Mesenteric fat pad (tissue), 1 donor: ENCODE data around the gene NBL1. TPM values are rescaled to one million over a fixed set of nuclear protein-coding genes. Genes with fewer than 3 reads are reported as not detected.

Experiments used
- DNase-seq: peaks from one replicate; pipeline ENCODE4 v3.0.0-alpha.2; 2020; ENCODE audit warnings: low spot score
- long read RNA-seq: library from polyadenylated mRNA; unstranded; transcript quantifications from one replicate; pipeline ENCODE4 v2.0.0, GENCODE V29; 2020
- total RNA-seq: library from RNA; stranded (reverse); fragmentation: NEBNext Ultra II Directional; extraction: Animal tissue kit (Norgen Biotek cat#: 25700); gene quantifications from one replicate; pipeline ENCODE4 v1.2.1, GENCODE V29; 2021
- donor health status: DM: yes; HTN: yes; CAD: no.

The NBL1 gene, protein sequence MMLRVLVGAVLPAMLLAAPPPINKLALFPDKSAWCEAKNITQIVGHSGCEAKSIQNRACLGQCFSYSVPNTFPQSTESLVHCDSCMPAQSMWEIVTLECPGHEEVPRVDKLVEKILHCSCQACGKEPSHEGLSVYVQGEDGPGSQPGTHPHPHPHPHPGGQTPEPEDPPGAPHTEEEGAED
- 126 TPM for total RNA-seq
- long read RNA-seq, partial matches to known transcripts, result 0 of 35 reads
- long read RNA-seq, other reads (novel, unspliced or antisense), result 33 of 35 reads

DNA sequence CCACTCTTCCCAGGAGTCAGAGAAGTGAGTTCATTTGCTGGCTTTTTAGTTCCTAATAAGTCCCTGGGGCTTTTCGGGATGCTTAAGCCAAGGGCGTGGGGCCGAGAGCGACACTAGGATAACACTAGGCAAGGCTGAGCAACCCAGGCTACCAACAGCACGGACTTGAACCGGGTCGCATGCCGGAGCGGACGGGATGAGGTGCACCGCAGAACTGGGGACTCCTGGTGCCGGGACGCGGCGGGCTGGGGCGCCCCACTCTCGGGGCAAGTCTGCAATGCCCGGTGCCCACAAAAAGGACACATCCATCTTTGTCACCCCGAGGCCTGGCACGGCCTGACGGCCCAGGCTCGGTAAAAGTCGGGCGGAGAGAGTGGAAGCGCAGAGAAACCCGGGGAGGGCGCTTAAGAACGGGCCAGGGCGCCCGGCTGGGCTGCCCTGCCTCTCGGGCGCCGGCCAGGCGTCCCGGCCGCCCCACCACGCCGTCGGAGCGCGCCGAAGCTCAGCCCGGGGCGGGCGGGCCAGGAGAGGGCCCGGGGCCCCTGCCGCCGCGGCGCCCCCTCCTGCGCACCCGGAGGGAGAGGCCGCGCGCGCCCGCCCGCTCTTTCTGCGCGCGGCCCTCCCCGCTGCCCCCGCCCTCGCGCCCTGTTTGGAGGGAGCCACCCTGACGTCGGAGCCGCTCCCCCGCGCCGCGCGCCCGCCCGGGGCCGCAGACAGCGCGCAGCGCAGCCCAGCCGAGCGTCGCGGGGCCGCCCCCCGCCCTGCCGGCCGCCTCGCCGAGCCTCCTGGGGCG lies at the start of gene NBL1:
NBL1 (plus strand) TSS at position 710 of the 793 bp plus-strand sequence. CDS start 10,720 bp downstream, outside the sequence.
- DNase-seq, result peak; percentile 90

DNA sequence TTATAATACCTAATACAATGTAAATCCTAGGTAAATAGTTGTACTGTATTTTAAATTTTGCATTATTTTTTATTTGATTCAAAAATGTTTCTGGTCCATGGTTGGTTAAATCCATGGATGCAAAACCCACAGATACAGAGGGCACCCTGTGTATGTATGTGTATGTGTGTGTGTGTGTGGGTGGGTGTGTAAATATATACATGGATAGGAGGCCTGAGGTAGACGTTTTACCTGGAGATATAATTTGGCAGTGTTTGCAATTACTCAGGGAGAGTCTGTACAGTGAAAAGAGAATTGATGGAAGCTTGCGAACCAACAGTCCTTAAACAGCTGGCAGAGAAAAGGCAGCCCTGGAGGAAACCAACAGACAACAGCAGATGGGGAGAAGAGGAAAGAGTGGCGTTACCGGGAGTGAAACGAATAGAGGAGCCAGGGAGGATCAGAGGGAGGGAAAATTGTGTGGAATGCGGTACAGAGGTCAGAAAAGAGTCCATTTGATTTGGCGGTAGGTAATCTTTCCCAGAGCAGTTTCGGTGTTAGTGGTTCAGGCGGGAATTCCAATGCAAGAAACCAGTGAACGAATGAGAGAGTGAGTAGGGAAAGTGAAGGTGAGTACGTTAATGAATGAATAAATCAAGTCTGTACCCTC lies 47.9 kb upstream of the NBL1 start:
- no peak for DNase-seq

DNA sequence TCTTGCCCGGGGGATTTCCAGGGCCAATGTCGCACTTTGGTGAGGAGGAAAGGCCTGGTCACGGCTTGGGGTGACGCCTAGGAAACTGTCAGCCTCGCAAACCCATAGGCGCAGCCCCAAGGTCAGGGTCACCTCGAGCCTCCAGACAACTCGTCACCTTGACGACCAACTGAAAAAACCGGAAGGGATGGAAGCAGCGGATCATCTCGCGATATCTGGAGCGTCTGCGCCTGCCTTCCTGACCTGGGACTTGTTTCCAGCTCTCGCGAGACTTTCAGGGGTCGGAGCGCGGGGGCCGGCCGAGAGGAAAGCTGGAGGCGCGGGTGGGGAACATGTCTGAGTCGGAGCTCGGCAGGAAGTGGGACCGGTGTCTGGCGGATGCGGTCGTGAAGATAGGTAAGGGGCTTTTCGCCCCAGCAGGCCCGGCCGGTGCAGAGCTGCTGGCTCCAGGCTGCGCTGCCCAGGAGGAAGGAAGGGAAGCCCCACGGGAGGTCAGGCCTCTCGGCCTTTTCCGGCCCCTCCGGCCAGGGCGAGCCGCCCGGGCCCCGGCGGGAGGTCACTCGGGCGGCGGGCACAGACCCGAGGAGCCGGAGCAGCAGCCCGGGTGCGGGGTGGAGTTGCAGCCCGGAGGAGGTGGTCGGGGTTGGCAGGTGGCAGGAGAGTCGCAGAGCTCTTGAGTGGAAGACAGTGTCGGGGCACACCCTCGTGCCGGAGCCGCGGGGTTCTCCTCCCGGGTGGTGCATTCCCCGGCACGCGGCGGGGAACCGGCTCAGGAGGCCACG lies 47.2 kb upstream of the NBL1 start:
- peak; percentile 98 for DNase-seq

DNA sequence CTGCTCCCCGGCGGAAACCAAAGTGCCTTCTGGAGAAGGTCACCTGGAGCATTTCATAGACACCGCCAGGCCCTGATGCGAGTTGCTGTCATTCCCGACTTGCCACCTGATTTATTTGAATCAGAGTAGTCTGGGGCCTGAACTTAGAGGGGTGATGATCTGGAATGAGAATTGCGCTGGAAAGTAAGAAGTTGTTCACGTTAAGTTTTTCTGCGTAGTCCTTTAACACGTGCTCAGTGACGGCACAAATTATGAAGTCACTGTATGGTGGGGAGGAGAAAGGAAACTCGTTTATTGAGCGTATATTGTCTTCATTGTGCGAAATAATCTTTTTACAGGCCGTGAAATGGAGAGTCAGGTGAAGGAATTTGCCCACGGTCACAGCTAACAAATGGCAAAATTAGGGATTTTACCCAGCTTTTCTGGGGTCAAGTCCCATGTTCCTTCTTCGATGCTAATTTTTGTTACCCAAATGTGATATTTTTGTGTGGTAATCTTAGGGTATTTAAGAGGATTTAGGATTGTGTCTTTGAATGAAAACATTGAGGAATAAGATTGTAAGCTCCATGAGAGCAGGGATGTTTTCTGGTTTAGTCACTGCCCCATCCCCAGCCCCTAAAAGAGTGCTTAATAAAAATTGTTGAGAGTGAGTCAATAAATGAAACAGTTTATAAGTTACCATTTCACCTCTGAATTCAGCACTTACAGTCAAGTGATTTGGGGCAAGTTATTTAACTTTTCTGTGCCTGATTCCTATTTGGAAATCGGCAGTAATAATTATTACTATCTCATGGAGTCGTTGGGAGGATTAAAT lies 46.4 kb upstream of the NBL1 start:
- no peak for DNase-seq

DNA sequence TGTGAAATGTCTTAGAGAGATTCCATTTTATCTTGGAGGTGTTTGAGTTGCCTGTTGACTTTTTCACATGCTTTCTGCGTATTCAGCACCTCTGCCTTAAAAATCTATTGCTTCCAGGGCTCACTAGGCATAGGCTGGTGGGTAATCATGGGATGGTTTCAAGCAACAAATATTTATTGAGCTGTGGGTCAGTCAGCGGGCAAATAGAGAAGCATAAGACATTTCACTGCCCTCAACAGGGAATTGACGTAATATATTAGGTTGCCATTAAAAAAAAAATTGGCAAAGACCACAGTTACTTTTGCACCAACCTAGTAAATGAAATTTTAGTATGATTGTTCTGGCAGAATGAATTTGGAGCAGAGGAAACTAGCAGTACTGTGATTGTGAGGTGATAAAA lies 44.3 kb upstream of the NBL1 start:
- DNase-seq, result no peak

DNA sequence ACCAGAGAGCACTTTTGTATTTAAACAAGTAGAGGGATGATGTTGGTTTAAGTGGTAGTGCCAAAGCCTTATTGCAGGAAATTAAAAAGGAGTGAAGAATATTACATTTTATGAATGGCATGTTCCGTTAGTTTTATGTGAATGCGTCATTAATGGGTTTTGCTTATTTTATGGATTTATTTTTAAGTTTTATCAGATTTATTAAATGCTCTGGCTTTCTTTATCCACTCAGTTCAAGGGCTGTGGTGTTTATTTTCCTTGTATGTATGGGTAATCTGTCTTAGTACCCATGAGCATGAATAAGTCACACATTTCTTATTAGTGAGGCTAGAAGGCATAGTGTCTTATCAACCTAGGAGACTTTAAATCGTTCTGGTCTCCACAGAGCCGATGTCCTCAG lies 41.6 kb upstream of the NBL1 start:
- no peak for DNase-seq

DNA sequence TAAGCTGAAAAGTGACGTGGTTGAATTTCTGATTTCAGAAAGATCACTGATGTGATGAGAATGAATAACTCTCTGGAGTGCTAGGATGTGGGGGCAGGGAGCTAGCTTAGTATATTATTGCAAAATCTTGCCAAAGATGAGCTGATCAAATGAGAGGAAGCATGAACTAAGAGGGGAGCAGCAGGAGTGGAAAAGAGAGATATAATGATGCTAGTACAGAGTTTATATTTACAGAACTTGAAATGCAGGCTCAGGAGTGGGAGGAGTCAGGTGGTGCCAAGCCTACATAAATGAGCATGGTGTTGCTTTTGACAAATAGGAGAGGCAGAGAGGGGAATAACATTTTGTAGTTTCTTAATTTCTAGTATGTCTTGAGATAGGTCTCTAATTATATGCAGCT lies 38.1 kb upstream of the NBL1 start:
- no peak for DNase-seq

DNA sequence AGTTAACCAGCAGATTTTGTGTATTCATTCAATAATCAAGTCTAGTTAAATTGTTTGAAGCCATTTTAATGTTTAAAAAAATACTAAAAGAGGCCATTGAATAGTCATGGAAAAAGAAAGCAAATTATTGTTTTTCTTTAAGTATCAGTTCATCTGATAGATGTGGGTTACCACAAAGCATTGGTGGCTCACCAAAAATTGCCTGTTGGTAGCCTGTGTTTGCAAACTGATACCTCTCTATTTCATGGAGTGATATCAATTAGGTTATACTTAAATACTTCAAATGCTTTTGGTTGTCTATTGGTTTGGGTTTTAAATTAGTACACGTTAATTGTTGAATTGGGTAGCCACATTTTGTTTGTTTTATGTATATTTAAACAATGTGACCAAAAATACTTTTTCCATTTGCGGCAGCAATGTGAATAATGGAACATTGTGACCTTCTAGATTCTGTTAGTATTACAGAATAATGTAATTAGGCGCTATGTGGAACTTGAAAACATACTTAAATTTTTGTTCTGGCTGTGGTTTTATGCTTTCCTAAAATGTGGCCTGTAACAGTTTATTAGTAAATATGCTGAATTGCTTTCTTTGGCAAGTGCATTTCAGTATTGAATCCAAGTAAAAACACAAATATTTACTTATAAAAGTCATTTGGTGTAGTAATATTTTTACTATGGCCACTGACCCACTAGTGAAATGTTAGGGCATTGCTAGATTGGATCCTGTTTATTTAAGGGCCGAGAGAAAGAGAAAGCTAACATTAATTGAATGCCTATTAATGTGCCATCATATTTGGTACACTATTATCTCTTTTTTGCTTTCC lies 37.1 kb upstream of the NBL1 start:
- DNase-seq, result no peak

DNA sequence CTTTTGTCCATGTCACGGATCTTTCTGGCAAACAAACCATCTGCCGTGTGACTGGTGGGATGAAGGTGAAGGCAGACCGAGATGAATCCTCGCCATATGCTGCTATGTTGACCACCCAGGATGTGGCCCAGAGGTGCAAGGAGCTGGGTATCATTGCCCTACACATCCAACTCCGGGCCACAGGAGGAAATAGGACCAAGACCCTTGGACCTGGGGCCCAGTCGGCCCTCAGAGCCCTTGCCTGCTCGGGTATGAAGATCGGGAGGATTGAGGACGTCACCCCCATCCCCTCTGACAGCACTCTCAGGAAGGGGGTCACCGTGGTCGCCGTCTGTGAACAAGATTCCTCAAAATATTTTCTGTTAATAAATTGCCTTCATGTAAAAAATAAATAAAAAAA lies 35.9 kb upstream of the NBL1 start:
- no peak for DNase-seq

DNA sequence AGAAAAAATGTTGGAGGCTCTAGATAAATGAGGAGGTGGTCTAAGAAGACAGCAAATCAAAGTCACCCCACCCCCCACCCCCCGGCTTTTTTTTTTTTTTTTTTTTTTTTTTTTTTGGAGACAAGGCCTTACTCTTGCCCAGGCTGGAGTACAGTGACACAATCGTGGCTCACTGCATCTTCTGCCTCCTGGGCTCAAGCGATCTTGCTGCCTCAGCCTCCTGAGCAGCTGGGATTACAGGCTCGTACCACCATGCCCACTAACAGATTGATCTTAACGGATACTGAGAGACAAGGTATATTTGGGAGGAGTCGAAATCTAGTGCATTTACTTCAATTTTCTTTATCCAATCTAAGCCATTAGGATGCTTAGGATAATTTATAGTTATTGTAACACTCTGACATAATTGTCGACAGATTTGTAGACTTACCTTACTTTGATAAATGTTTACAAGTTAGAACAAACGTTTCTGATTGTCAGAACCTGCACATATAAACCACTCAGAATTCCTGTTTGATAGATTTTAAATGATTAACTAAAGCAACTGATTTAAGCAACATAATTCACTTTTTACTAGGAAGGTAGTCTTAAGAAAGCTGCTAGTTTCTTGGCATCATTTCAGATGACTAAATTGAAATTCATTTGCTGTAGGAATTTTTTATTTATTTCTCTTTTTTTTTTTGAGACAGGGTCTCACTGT lies 33.7 kb upstream of the NBL1 start:
- DNase-seq, result no peak

DNA sequence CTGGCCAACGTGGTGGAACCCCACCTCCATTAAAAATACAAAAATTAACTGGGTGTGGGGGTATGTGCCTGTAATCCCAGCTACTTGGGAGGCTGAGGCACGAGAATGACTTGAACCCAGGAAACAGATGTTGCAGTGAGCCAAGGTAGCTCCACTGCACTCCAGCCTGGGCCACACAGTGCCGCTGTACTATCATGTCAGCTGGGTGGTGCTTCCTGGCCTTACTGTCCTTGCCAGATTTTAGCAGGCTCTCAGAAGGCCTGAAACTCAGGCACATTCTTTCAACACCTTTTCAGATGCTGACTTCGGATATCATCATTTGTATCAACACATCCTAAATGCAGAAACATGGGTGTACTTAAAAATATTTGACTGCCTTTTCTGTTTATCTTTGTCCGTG lies 31.6 kb upstream of the NBL1 start:
- no peak for DNase-seq

DNA sequence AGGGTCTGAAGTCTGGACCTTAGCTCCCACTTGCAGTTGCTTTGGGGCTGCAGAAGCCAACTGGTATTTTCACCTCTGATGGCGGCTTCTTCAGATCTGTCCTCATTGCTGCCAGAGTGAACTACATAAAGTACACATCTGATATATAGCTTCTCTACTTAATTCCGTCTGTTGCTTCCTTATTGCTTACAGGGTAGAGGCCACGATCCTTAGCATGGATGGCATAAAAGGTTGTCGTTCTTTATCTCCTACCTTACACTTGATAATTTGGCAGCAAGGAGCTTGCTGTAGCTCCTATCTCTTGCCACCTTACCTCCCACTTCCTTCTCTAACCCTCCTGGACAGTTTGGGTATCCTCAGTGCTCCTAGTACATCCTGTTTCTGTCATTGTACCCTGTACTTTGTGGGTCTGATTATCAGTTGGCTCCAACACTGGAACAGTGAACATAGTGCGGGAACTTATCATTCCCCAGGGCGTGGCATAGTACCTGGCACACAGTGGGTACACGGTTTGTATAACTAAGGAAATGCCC lies 30.9 kb upstream of the NBL1 start:
- no peak for DNase-seq

DNA sequence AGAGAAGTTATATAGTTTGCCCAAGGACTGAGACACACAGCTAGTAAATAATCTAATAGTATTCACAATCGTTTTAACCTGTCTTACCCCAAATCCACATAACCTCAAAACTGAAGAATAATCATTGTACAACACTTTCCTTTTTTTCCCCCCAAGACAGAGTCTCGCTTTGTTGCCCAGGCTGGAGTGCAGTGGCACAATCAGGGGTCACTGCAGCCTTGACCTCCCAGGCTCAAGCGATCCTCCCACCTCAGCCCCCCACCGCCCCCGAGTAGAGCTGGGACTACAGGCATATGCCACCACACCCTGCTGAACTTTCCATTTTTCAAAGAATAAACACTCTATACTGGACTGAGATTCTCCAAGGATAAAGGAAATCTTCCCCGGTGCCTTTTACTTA lies 28.7 kb upstream of the NBL1 start:
- no peak for DNase-seq

DNA sequence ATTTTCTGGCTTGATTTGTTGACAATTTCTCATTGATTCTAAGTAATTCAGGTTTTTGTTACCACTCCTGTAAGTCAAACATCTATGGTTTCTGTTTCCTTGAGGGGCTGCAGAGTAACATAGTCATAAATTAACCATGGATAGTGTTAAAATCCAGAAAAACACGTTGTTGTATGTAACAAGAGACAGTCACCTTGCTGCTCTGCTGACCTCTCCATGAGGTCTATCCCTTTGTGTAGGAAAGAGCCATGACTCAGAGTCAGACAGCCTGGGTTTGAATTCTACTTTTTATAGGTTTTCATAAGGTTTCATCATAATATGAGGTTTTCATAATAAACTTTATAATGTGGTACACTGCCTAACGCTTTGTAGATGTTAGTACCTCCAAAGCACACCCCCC lies 27.6 kb upstream of the NBL1 start:
- DNase-seq, result no peak

DNA sequence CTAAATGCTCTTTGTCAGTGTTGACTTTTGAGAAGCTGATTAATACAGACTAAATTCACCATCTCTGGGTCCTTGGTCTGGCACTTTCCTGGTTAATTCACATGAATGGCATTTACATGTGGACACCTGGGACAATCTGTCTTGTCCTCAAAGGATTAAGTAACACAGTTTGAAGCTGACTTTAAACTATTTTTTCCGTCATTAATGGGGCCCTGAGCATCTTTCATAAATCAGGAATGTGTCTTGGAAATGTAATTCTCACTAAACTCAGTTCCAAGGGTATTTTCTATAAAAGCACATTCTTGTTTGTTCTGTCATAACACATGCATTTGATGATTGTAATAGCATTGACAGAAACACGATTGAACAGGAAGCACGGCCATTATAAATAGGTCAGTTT lies 26.7 kb upstream of the NBL1 start:
- DNase-seq, result no peak

DNA sequence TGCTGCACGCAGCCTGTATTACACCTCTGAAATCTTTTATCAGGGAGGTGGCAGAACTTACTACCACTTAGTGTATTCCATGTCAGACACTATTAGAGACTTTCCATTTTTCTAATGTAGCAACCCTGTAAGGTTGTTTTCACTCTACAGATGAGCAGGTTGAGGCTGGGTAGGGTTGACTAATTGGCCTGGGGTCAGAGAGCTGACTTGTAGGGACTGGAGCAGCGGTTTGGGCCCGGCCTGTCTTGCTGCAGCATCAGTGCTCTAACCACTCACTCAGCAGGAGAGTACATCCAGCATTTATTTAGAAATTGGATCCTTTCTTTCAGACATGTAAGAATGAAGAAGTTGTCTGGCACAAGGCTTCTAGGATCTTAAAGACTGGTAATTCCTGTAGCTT lies 25.7 kb upstream of the NBL1 start:
- no peak for DNase-seq

DNA sequence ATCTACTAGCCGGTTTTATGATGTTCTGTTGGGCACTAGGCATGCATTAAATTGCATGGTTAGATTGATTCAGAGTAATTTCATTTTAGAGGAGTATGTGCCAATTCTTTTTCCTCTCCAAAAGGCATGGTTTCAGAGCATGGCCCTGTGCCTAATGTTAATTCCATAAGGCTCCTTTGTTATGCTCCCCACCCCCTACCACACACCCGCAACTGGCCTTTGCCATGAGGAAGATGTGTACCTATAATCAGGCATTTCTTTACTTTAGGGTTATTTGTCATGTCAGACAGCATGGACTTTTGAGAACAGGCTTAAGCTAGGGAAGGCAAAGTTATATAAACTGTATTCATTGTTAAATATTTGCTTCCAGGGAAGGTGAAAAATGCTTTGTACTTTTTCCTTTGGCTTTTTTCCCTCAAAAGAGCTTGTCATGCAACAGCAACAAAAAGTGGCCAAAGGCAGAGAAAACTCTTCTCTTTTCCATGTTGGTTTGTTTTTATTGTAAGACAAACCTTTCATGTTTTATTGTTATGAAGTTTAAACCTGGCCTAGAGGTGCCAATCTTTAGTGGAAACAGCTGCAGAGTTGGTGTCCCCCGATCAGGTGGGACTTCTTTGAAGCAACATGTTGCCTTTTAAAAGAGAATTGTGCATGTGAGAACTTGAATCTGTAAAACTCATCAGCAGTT lies 24.3 kb upstream of the NBL1 start:
- DNase-seq, result no peak

DNA sequence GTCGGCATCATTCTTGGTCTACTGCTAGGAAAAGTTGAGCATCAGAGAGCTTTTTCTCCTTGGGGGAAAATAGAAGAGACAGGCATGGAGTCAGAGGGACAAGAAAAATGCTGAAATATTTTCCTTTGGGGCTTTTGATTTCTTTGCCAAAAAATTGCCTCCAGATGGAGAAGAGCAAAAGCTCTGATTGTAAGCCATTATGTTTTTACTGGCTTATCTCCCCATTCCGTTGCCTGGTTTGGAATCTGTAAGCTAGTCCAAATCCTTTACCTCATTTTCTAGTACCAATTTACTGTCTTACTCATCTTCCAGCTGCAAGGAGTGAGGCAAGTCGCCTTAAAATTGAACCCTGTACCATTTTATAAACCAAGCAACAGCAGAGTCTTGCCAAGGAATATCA lies 23.3 kb upstream of the NBL1 start:
- no peak for DNase-seq
